ENCODE data around the gene TMEM97.

GRCh38 chr17:28293994-28294393, 25.0 kb upstream of the TMEM97 start:
- TF ChIP-seq POLR2AphosphoS5 (IDR thresholded peaks at IDR 0.05; ENCODE audit: low read depth): no peak
- TF ChIP-seq EZH2 (IDR thresholded peaks at IDR 0.05; ENCODE audit: low read depth, unreplicated experiment): no peak

All from GM23338 (cell line).